Measurements from ENCODE around the gene GPC6.
"Not testable (repeated sequence)": the region's sequence is repeated elsewhere in the genome, so short reads cannot be mapped to it uniquely, and the experiment has no call there.

Gene GPC6

DNA sequence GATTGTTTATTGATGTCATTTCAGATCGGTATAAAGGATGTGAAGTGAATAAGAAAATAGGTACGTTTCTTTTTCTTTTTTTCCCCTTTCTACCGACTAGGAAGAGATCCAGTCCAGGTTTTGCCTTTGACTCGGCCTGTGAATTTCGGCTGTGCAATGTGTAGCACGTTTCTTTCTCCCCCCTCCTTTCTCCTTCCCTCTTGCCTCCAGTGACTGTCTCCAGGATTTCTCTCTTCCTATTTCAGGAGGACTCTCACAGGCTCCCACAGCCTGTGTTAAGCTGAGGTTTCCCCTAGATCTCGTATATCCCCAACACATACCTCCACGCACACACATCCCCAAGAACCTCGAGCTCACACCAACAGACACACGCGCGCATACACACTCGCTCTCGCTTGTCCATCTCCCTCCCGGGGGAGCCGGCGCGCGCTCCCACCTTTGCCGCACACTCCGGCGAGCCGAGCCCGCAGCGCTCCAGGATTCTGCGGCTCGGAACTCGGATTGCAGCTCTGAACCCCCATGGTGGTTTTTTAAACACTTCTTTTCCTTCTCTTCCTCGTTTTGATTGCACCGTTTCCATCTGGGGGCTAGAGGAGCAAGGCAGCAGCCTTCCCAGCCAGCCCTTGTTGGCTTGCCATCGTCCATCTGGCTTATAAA, at the start of gene GPC6:
Gene GPC6, plus strand, starts transcription at position 185 of the 657 bp plus-strand sequence.
- DNase-seq (ENCODE audit: low spot score): no peak

DNA sequence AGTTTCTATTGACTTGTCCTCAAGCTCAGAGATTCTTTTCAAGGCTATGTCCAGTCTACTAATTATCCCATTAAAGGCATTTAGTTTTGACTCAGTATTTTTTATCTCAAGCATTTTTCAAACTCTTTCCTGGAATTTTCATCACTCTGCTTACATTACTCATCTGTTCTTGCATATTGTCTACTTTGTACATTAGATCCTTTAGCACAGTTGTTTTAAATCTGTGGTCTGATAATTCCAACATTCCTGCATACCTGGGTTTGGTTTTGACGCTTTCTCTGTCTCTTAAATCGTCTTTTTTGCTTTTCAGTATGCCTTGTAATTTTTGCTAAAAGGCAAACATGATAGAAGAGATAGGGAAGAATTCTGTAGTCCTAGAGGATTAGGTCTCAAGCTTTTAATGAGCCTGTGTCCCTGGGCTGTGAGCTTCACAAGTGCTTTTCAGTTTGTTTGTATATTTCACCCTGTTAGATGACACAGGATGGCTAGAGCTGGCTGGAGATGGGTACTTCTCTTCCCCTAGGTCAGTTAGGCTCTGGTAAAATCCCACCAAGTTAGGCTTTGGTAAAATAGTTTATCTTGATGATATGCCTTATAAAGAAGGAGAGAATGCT, 46.1 kb upstream of the GPC6 start:
- DNase-seq (ENCODE audit: low spot score): no peak

DNA sequence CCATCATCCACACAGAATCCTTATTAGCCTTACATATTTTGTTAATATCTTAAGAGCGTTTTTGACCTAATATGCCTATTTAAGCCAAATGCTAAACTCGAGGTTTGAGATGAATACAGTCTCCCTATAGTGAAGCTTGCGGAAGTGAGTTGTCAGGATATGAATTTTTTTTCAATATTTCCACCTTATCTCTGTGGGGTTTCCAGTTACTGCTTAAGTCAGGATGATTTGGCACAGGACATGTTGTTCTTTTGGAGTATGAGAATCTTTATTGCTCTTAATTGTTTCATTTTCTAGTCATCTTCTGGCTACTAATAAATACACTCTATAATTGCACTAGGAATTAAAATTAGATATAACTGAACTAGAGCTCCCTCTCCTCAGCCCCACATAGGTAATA, 44.2 kb upstream of the GPC6 start:
- no peak for DNase-seq (ENCODE audit: low spot score)

DNA sequence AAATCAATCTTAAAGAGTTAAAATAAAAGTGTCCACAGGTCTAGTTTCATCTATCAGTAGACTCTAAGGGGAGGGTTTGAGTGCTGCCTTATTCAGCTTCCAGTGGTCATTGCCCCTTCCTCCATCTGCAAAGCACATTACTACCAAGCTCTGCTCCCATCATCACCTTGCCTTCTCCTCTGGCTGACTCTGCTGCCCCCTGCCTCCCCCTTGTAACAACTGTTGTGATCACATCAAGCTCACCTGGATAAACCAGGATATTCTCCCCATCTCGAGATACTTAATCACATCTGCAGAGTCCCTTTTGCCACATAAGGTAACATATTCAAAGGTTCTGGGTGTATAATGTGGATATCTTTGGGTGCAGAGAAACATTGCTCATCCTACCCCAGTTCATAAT, 43.3 kb upstream of the GPC6 start:
- no peak for DNase-seq (ENCODE audit: low spot score)

DNA sequence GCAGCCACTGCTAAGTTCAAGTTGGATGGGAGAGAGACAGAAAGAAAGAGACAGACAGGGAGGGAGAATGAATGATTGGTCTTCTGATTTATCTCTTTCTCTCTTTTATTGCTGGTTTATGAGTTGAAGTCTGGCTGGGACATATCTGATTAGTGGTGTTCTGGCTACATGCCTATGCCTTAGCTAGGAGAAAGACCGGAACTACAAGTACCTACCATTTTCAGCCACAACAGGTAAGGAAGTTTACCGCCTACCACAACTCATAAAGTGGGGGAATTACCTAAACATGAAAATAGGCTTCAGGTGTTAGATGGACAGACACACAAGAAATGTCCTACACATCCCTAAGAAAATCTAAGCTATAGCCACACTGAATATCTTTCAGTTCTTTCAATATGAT, 36.6 kb upstream of the GPC6 start:
- no peak for DNase-seq (ENCODE audit: low spot score)

DNA sequence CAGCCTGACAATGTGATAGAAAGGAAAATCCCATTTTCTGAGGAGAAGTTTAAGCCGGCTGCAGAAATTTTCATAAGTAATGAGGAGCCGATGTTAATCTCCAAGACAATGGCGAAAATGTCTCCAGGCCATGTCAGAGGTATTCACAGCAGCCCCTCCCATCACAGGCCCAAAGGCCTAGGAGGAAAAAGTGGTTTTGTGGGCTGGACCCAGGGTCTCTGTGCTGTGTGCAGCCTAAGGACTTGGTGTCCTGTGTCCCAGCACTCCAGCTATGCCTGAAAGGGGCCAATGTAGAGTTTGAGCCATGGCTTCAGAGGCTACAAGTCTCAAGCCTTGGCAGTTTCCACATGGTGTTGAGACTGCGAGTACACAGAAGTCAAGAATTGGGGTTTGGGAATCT, 32.9 kb upstream of the GPC6 start:
- no peak for DNase-seq (ENCODE audit: low spot score)

DNA sequence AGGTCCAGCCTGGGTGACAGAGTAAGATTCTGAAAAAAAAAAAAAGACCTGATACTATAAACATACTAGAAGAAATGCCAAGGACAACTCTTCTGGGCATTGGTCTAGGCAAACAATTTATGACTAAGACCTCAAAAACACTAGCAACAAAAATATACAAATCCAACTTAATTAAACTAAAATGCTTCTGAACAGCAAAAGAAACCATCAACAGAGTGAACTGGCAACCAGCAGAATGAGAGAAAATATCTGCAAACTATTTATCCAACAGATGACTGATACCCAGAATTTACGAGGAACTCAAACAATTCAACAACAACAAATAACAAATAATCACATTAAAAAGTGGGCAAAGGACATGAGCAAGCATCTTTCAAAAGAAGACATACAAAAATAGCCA, 26.8 kb upstream of the GPC6 start:
- no peak for DNase-seq (ENCODE audit: low spot score)

DNA sequence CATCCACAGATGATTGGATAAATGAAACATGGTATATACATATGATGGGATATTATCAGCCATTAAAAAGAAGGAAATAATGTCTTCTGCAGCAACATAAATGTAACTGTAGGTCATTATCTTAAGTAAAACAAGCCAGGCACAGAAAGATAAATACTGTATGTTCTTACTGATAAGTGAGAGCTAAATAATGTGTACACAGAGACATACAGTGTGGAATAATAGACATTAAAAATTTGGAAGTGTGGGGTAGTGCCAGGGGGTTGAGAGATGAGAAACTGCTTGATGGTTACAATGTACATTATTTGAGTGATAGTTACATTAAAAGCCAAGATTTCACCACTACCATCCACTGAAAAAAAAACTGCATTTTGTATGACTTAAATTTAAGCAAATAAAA, 26.0 kb upstream of the GPC6 start:
- no peak for DNase-seq (ENCODE audit: low spot score)

DNA sequence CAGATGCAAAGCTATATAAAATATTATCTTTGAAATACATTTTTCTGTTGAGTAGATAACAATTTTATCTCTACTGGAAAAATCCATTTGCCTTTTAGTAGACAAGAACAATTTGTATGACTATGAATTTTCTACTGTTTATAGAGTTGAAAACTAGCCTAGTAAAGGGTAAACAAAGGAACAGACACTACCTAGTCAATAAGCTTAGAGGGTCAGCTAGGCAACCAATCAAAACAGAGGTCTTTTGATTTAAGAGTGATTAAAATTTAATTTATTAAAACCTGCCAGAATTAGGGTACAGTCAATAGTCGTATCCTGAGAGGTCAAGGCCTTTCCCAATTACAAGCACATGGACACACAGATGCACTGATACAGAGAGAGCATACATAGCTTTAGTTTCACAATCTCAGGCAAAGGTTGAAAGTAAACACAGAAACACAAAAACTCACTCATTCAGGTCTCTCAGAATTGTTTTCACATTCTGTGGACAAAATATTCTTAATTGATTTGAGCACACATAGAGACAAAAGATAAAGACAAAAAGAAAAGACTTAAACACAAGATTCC, 24.5 kb upstream of the GPC6 start:
- no peak for DNase-seq (ENCODE audit: low spot score)

DNA sequence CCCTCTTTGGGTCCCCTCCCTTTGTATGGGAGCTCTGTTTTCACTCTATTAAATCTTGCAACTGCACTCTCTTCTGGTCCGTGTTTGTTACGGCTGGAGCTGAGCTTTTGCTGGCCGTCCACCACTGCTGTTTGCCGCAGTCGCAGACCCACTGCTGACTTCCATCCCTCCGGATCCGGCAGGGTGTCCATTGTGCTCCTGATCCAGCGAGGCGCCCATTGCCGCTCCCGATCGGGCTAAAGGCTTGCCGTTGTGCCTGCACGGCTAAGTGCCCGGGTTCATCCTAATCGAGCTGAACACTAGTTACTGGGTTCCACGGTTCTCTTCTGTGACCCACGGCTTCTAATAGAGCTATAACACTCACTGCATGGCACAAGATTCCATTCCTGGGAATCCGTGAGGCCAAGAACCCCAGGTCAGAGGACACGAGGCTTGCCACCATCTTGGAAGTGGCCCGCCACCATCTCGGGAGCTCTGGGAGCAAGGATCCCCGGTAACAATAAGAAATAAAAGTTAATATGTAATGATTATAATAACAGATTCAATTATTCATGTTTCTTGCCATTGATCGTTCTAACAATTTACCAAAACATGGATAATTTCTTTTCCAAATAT, 19.7 kb upstream of the GPC6 start:
- DNase-seq (ENCODE audit: low spot score): not testable (repeated sequence)

DNA sequence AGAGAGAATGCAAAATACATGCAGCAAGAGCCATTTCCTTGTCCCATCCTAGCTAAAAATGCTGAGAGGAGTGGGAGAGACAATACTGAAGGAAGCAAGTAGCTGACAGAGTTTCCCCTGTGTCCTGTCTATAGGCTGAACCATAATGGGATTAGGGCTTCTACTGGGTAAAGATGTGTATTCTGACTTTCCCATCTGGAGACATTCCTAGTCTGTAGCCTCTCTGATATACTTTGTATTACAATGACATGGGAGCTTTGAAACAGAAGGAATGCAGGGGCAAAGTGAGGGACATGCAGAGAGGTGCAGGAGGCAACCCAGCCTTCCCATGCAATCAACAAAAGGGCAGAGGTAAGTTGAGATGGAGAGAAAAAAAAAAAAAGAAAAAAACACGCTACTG, 10.5 kb upstream of the GPC6 start:
- DNase-seq (ENCODE audit: low spot score): no peak

DNA sequence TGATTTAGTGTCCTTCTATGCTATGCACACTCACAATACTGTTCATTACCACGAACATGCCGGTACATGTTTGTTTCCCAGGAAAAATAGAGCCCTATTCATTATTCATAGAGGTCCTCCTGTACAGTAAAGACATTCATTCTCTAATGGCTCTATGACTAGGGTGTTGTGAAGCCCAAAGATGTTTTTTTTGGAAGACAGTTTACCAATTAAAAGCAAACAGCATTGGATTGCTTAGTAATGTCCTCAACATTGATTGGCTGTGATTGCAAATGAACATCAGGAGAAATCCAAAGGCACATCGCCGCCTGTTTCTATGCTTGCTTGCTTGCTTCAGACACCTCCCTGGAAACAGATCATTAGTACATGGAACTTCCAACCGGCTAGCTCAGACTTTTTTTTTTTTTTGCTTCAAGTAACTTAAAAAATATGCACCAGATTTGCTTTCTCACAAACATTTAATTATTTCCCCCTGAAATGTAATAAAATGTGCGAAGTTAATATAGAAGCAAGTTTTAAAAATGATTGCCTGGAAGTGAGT, 8.8 kb upstream of the GPC6 start:
- DNase-seq (ENCODE audit: low spot score): no peak

DNA sequence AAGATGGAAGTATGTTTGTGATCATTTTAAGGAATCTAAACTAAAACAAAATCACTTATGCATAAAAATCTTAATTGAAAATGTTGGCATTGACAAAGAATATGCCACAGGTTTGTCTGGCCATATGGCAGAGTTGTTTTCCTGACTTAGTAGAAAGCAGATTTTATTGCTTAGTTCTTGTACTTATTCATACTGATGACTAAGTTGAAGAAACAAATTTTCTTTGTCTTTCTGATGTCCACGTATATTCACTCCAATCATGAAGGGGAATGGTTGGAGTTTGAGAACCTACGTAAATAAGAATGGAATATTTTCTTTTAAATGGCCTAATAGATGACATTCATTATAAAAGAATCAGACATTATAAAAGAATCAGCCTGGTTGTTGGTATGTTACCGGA, 8.0 kb upstream of the GPC6 start:
- no peak for DNase-seq (ENCODE audit: low spot score)

DNA sequence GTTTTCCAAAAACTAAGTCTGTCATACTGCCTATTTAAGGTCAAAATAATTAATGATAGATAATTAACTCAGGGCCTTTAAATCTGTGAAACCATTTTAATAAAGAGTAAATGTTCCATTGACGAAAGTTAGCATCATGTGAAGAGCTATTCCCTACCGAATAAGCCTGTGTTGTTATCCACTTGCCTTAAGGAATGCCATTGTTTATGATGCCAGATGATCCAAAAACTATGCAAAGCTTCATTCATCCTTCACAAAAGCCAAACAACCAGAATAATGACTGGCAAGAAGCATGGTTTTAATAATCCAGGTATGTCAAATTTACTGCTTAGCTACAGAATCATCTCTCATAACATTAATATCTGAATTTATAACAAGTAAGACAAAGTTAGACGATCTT, 6.5 kb upstream of the GPC6 start:
- no peak for DNase-seq (ENCODE audit: low spot score)

DNA sequence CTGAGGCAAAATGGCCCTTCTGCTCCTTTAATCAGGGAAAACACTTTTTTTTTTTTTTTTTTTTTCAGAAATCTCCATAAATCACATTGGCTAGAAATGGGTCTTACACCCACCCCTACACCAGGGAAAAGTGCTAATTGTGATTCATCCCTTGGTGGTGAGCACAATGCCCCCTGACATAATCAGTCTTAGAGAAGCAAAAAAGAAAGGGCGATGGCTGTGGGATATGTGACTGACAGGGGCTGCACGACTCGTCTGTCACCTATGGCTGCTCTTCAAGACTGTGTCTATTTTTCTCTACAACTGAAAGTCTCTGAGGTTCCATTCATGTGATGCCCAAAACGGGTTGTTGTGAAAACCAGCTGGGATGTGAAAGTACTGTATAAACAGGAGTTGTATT, 3.6 kb upstream of the GPC6 start:
- no peak for DNase-seq (ENCODE audit: low spot score)

DNA sequence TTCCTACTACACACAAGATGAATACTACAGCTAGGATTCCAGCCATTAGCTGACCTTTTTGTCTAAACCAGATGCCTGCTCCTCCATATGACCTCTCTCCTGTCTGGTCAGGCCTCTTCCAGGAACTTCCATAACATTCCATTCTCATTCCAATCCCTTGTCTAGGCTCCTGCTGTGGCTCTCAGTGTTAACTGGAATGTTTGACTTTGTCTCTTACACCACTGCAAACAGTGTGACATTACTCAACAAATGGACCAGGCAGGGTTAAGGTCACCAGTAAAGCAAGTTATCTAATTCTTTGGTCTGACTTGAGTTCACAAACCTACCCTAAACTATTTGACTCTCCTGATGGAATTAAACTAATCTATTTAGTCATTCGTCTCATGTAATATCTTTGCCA, 2.1 kb upstream of the GPC6 start:
- DNase-seq (ENCODE audit: low spot score): no peak

DNA sequence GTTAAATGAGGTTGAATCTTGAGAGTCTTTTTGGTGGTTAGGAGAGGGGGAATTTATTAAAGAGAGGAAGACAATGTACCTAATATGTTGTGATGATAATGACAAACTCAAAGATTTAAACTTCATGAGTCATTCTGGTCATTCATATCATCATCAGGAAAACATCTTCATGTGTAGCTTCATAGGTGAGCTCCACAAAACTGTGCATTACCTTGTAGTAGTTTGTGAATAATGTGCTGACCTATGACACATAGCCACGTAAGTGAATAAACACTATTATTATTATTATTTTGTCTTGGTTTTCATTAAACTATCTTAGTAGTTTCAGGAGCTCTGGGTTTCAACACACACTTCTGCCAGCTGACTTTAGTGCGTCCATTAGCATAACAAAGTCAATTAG, 997 bp upstream of the GPC6 start:
- no peak for DNase-seq (ENCODE audit: low spot score)

DNA sequence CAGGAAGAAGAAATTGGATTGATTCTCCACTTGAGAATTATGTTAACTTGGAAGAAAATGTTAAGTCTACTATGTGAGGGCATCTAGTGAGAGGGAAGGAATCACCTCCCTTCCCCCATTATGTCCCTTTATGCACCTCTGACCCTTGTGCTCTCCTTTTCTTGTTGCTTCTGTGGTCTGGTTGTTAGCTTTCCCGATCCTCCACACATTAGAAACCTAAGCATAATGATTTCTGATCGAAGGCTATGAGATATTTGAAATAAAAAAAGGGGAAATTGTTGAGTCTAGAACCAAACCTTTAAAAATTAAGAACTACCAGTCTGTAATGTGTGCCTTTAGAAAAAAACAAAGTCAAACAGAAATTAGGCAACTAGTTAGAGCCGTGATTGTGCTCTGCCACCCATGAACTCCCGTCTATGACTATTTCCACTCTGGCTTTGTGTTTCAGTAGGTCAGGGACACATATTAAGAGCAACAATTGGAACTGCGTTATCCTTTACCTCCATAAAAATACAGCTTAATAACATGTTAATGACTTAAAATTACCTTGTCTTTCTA, 463 bp upstream of the GPC6 start:
- no peak for DNase-seq (ENCODE audit: low spot score)

DNA sequence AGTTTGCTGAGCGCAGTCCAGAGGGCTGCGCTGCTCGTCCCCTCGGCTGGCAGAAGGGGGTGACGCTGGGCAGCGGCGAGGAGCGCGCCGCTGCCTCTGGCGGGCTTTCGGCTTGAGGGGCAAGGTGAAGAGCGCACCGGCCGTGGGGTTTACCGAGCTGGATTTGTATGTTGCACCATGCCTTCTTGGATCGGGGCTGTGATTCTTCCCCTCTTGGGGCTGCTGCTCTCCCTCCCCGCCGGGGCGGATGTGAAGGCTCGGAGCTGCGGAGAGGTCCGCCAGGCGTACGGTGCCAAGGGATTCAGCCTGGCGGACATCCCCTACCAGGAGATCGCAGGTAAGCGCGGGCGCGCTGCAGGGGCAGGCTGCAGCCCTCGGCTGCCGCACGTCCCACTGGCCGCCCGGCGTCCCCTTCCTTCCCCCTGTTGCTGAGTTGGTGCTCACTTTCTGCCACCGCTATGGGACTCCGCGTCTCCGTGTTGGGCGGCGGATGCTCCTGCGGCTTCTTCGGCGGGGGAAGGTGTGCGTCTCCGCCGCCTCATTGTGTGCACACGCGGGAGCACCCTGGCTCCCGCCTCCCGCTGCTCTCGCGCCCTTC, 772 bp downstream of the GPC6 start:
- no peak for DNase-seq (ENCODE audit: low spot score)

DNA sequence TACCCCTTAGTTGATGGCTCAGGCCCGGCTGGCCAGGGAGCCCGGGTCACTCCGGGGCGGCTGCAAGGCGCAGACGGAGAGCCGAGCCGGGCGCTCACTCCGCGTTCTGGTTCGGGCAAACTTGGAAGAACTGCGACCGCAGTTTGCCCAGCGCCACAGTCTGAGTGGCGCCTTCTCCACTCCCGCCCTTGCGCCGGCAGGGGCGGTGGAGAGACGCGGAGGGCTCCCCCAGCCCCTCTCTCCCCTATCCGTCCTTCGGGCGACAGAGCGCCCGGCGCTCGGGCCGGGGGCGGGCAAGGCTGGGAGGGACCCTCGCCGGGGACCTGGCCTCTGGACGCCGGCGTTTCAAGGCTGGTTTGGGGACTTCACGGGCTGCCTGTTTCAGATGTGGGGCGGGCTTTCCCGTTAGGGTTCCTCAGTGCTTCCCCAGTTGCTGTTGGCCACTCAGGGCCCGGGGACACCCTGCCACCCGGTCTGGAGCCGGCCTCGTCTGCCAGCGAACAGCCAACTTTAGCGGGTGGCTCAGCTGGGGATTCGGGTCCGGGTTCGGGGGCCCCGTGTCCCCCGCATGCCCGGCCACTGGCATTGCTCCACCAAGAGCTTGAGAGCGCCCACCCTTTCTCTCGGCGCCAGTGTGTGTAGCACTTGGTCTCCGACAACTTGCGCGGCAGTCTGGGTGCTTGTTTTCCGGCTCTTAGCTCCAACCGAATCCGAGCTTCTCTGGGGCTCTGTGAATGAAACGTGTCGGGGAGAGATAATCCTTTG, 1.5 kb downstream of the GPC6 start:
- no peak for DNase-seq (ENCODE audit: low spot score)

DNA sequence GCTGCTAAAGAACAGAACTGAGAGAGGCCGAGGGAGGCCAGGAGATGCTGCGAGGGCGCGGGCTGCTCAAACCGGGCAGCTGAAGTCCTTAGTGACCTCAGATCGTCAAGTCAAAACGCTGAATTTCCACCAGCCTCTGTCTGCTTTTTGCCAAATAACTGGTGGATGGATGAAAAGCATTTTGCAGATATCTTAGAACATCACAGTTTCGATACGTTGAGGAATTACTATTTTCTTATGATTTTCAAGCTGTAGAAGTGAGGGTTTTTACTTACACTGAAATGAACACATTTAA, 2.0 kb downstream of the GPC6 start:
- DNase-seq (ENCODE audit: low spot score): no peak

DNA sequence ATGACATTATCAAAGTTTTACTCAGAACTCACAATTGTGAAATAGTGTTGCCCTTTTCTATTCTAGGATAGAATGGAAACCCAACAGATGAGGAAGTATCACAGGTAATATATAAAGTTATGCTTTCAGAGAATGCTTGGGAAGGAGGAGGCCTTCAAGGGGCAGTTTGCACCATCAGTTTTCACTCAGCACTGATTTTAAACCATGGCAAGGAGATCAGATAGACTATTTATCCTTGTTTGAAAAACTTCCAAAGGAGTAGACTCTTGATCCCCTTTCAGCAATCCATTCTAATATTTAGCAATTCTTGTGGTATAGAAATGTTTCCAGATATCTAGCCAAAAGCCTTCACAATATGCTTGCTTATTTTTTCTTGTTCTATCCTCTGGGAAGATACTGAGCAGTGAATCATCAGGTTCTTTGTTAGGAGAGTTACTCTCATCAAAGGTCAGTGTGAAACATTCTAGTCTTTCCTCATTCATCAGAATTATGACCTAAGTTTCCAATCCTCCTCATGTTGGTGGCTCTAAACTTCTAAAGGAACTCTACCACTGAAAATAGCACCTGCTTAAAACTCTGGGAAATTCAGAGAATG, 3.8 kb downstream of the GPC6 start:
- DNase-seq (ENCODE audit: low spot score): no peak

Measured in CD4-positive, alpha-beta T cell treated with Interleukin-15 for 4 hours (primary cell).